SK-N-DZ (cell line): ENCODE results near the gene CCDC88C.

Source experiments
- DNase-seq: peaks from one replicate; pipeline ENCODE4 v3.0.0-alpha.2; 2015; ENCODE audit warnings: low spot score

Gene CCDC88C

GRCh38 chr14:91397965-91398591 lies 19.5 kb downstream of the CCDC88C start:
- DNase-seq: no peak

- no peak for DNase-seq
Observed at GRCh38 chr14:91396959-91397815, 20.4 kb downstream of the CCDC88C start.

GRCh38 chr14:91396013-91396660 lies 21.5 kb downstream of the CCDC88C start:
- DNase-seq: no peak

GRCh38 chr14:91395466-91395865 lies 22.2 kb downstream of the CCDC88C start:
- DNase-seq: no peak

- no peak for DNase-seq
Observed at GRCh38 chr14:91394105-91395081, 23.2 kb downstream of the CCDC88C start.

- no peak for DNase-seq
Observed at GRCh38 chr14:91392623-91393303, 24.9 kb downstream of the CCDC88C start.

- DNase-seq: no peak
Observed at GRCh38 chr14:91390165-91390778, 27.3 kb downstream of the CCDC88C start.

GRCh38 chr14:91389150-91389549 lies 28.5 kb downstream of the CCDC88C start:
- DNase-seq: no peak

- DNase-seq: no peak
Observed at GRCh38 chr14:91388551-91388975, 29.1 kb downstream of the CCDC88C start.

- no peak for DNase-seq
Observed at GRCh38 chr14:91387951-91388381, 29.7 kb downstream of the CCDC88C start.

- no peak for DNase-seq
Observed at GRCh38 chr14:91387169-91387835, 30.3 kb downstream of the CCDC88C start.

GRCh38 chr14:91385697-91386096 lies 31.9 kb downstream of the CCDC88C start:
- DNase-seq: no peak

GRCh38 chr14:91385224-91385623 lies 32.4 kb downstream of the CCDC88C start:
- DNase-seq: no peak

GRCh38 chr14:91383439-91383838 lies 34.2 kb downstream of the CCDC88C start:
- DNase-seq: no peak

GRCh38 chr14:91381801-91382670 lies 35.6 kb downstream of the CCDC88C start:
- DNase-seq: no peak

GRCh38 chr14:91380610-91381371 lies 36.8 kb downstream of the CCDC88C start:
- no peak for DNase-seq

GRCh38 chr14:91380123-91380522 lies 37.5 kb downstream of the CCDC88C start:
- DNase-seq: no peak

GRCh38 chr14:91379579-91379932 lies 38.1 kb downstream of the CCDC88C start:
- DNase-seq: no peak
